GM12873 (cell line): ENCODE measurements around the gene NDUFA13.

Source experiments
- CTCF ChIP-seq: IDR thresholded peaks from 2 replicates; pipeline ENCODE4 v1.5.1; 2012; ENCODE audit warnings: low read depth, mild to moderate bottlenecking, moderate library complexity, low read length, control low read depth; ENCODE audit not compliant: insufficient read depth; ENCODE audit errors: missing control alignments

The NDUFA13 gene

GRCh38 chr19:19492026-19492610 is 23.9 kb upstream of the NDUFA13 start:
- no peak for TF ChIP-seq CTCF

GRCh38 chr19:19493841-19494546 is 22.0 kb upstream of the NDUFA13 start:
- TF ChIP-seq CTCF: peak; percentile 13

GRCh38 chr19:19495614-19496603 is 20.1 kb upstream of the NDUFA13 start:
- TF ChIP-seq CTCF: no peak

- TF ChIP-seq CTCF: no peak
Measured at GRCh38 chr19:19498255-19498991, 17.6 kb upstream of the NDUFA13 start.

GRCh38 chr19:19499272-19499995 is 16.6 kb upstream of the NDUFA13 start:
- TF ChIP-seq CTCF: no peak

- no peak for TF ChIP-seq CTCF
Measured at GRCh38 chr19:19500975-19501644, 14.9 kb upstream of the NDUFA13 start.
